ENCODE measurements around the gene SMIM33.
"Not testable (repeated sequence)": the region's sequence is repeated elsewhere in the genome, so short reads cannot be mapped to it uniquely, and the experiment has no call there.

Gene SMIM33

DNA sequence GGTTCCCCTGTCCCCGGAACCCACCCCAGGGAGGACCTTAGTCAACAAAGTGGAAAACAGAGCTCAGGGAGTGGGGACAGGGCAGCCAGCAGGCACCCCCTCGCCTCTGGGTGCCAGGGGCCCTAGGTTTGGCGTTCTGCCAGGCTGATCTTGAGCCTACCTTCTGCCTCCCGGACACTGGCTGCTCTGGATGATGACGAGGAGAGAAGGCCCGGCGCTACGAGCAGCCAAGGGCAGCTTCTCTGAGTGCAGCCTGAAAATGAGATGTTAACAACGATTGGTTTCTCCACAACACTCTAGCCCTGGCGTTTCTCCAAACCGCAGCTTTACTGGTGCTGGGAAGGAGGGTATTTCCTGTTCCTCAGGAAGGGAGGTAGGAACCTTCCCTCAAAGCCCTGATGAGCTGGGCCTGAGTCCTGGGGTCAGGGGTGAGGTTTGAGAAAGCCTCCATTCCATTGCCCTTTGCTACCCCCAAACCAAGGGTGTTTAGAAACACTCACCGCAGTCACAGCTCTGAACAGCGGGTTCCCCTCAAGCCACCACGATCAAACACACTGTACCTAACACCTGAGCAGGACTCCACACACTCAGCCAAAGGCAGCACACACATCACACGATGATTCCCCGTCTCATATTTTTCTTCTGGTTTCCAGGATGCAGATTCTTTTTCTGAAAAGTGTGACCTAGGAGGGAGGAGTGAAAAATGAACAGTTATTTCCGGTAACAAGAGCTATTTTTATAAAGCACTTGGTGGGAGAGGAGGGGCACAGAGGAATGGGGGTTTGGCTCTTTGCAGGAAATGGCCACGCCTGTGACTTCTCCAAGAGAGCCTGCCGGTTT, 11.5 kb downstream of the SMIM33 start, which contains the start of gene STING1:
Gene STING1, minus strand, starts transcription at position 709 of the 840 bp plus-strand sequence. CDS start 1,054 bp downstream, outside the sequence.
- peak; percentile 71 for DNase-seq (ENCODE audit: low spot score)

DNA sequence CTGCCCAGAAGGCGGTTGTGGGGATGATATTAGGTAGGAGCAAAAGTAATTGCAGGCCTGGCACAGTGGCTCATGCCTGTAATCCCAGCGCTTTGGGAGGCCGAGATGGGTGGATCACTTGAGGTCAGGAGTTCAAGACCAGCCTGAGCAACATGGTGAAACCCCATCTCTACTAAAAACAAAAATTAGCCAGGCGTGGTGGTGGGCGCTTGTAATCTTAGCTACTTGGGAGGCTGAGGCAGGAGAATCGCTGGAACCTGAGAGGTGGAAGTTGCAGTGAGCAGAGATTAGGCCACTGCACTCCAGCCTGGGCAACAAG, 12.0 kb downstream of the SMIM33 start:
- DNase-seq (ENCODE audit: low spot score) = not testable (repeated sequence)

DNA sequence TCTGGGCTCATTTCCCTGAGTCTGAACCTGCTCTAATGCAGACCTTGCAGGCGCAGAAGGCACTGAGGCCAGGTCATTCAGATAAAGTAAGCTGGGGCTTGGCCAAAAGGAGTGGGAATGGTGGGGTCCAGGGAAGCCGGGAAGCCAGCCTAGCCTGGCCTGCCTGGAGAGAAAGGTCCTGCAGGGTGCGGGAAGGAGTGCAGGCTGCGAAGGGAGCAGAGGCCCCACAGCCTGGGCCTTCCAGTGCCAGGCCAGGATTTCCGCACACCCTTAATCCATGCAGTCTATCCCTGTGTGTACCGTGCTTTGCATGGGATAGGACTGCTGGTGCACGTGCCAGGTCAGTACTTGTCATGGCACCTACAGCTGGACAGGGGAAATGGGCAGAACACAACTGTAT, 15.4 kb downstream of the SMIM33 start:
- no peak for DNase-seq (ENCODE audit: low spot score)

DNA sequence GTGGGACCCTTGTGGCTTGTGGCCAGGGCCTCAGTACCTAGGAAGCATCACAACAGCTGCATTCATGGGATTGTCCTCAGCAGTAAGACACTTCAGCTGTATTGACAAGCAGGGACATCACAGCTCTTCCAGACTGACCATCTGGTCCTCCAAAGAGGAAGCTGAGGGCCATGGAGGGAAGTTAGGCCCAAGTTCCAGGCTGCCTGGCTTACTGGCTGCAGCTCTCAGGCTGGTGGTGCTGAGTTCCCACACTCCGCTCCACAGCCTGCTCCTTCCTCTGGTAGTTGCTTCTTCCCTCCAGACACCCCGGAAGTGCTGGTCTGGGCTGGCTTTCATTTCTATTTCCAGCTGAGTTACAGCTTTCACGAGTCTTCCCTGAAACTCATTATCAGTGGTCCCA, 17.5 kb downstream of the SMIM33 start:
- no peak for DNase-seq (ENCODE audit: low spot score)

- DNase-seq (ENCODE audit: low spot score) = no peak
Measured at GRCh38 chr5:139492700-139493192, 21.9 kb downstream of the SMIM33 start.

- no peak for DNase-seq (ENCODE audit: low spot score)
Measured at GRCh38 chr5:139494256-139494655, 23.5 kb downstream of the SMIM33 start.

DNA sequence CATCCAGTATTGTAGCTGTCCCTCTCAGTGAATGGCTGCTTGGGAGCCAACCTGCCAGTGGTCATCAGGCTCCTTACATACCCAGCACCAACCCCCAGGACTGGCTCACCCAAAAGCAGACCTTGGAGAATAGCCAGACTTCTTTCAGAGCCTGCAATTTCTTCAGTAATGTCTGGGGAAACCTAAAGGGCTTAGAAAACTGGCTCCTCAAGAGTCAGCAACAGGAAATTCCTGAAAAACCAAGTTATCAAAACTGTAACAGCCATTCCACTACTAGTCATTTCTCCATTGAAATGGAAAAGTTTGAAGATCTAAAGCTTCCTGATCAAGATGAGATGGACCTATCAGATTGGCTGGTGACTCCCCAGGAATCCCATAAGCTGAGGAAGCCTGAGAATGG, 24.0 kb downstream of the SMIM33 start:
- DNase-seq (ENCODE audit: low spot score) = no peak

DNA sequence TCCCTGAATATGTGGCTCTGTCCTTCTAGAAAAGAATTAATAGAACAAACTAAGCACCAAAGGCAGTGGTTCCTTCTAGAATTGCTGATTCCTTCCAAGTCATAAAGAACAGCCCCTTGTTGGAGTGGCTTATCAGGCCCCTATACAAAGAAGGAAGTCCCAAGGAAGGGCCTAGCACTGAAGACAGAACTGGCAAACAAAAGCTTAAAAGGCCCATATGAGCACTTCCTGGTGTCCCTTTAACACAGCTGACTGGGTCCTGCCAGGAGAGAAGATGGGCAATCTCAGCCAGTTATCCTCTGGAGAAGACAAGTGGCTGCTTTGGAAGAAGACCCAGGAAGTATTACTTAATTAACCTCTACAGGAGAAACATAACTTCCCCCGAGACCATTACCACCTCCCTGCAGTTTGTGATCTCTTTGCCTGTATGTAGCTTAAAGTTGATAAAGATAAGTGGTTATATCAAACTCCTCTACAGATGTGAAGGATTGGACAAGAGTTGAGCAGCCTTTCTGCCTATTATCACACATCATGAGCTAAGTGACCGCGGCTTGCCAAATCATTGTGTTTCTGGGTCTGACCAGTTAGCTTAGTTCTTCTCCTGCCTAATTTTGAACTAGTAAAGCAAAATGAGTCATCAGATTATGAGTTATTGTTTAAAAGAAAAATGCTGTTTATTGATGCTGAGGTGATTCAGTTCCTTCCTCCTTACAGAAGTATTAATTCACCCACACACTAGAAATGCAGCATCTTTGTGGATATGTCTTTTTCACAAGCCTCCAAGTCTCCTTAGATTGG, 25.0 kb downstream of the SMIM33 start:
- no peak for DNase-seq (ENCODE audit: low spot score)

GRCh38 chr5:139501381-139501780, 30.6 kb downstream of the SMIM33 start:
- no peak for DNase-seq (ENCODE audit: low spot score)

GRCh38 chr5:139503036-139503817, 32.4 kb downstream of the SMIM33 start:
- not testable (repeated sequence) for DNase-seq (ENCODE audit: low spot score)

GRCh38 chr5:139503879-139504278, 33.1 kb downstream of the SMIM33 start:
- not testable (repeated sequence) for DNase-seq (ENCODE audit: low spot score)

DNA sequence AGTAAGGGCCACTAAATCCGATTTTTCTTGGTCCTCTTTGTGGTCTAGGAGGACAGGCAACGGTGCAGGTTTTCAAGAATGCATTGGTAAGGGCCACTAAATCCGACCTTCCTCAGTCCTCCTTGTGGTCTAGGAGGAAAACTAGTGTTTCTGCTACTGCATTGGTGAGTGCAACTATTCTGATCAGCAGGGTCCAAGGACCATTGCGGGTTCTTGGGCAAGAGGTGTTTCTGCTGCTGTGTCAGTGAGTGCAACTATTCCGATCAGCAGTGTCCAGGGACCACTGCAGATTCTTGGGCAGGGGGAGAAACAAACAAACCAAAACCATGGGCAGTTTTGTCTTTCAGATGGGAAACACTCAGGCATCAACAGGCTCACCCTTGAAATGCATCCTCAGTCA, 33.9 kb downstream of the SMIM33 start:
- not testable (repeated sequence) for DNase-seq (ENCODE audit: low spot score)

GRCh38 chr5:139512786-139513390, 42.1 kb downstream of the SMIM33 start:
- no peak for DNase-seq (ENCODE audit: low spot score)

DNA sequence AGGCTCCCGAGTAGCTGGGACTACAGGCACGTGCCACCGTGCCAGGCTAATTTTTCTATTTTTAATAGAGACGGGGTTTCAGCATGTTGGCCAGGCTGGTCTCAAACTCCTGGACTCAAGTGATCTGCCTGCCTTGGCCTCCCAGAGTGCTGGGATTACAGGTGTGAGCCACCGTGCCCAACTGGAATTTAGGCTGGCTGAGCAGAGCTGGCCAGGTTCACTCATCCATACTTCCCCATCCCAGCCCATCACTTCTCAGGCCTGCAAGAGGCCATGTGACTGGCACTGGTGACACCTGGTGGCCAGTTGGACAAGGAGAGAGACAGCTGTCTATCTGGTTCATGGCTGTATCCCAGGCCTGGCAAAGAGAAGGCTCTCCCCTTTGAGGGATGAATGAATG, 42.6 kb downstream of the SMIM33 start:
- peak; percentile 68 for DNase-seq (ENCODE audit: low spot score)

DNA sequence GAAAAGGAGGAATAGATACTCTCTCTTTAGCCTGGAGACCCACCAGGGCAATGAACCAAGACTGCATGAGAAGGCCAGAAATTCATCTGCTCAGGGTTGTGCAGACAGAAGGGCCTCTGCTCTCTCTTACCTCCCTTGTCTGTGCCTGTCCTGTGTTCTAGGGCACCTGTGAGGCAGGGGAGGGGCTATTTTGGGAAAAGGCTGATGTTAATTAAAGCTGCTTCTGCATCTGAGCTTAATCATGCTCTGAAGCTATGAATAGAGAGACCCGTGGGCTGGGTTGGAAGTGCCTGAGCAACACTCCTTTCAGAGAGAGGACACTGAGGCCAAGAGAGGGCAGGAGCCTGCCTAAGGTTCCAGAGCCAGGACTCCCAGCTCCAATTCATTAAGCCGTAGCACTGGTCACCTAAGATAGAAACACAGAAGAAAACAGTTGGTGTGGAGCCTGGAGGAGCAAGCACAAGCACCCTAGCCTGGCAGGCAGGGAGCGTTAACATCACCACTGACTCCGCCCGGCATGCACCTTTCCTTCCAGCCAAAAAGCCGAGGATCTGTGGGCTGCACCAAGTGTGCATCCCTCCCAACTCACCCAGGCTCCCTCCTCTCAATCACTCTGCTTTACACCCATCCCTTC, 43.2 kb downstream of the SMIM33 start:
- no peak for DNase-seq (ENCODE audit: low spot score)

DNA sequence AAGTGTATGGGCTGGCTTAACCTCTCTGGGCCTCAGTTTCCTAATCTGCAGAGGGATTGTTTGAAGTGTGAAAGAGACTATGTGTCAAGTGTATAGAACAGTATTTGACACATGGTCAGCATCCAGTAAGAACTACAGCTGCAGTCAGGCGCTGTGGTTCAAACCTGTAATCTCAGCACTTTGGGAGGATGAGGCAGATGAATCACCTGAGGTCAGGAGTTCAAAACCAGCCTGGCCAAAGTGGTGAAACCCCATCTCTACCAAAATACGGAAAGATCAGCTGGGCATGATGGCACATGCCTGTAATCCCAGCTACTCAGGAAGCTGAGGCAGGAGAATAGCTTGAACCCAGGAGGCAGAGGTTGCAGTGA, 43.7 kb downstream of the SMIM33 start:
- no peak for DNase-seq (ENCODE audit: low spot score)

GRCh38 chr5:139517683-139518564, 47.1 kb downstream of the SMIM33 start:
- DNase-seq (ENCODE audit: low spot score) = peak; percentile 71
